ENCODE data around the gene ERCC6.

The ERCC6 gene

GRCh38 chr10:49560526-49560925, 21.6 kb upstream of the ERCC6 start:
- no peak overlapping the region for H3K4me3 ChIP-seq (ENCODE audit: severe bottlenecking)
- DNase-seq (ENCODE audit: low spot score) (no peak), ATAC-seq (ENCODE audit: low read depth) (no peak)
- H3K36me3 ChIP-seq (ENCODE audit: low read depth) = no peaks in the 10 kb centered on the region
- no peaks in the 10 kb centered on the region for H3K4me1 ChIP-seq (ENCODE audit: insufficient read depth, poor library complexity, severe bottlenecking)
- H3K27me3 ChIP-seq (ENCODE audit: insufficient read depth, poor library complexity, severe bottlenecking) = no peaks in the 10 kb centered on the region
- no peaks in the 10 kb centered on the region for H3K9me3 ChIP-seq (ENCODE audit: severe bottlenecking)
- TF ChIP-seq CTCF (IDR thresholded peaks at IDR 0.05; ENCODE audit: poor library complexity, severe bottlenecking) = no peak
- no peak overlapping the region for H3K27ac ChIP-seq (ENCODE audit: poor library complexity, severe bottlenecking)

- ATAC-seq (ENCODE audit: low read depth) (no peak), DNase-seq (ENCODE audit: low spot score) (no peak)
- H3K4me1 ChIP-seq (ENCODE audit: insufficient read depth, poor library complexity, severe bottlenecking) = peaks cover under 1% of the 10 kb centered on the region
- H3K36me3 ChIP-seq (ENCODE audit: low read depth) = no peaks in the 10 kb centered on the region
- TF ChIP-seq CTCF (IDR thresholded peaks at IDR 0.05; ENCODE audit: poor library complexity, severe bottlenecking) = no peak
- no peaks in the 10 kb centered on the region for H3K9me3 ChIP-seq (ENCODE audit: severe bottlenecking)
- H3K4me3 ChIP-seq (ENCODE audit: severe bottlenecking) = no peak overlapping the region
- no peak overlapping the region for H3K27ac ChIP-seq (ENCODE audit: poor library complexity, severe bottlenecking)
- H3K27me3 ChIP-seq (ENCODE audit: insufficient read depth, poor library complexity, severe bottlenecking) = no peaks in the 10 kb centered on the region
These were observed 20.6 kb upstream of the ERCC6 start for GRCh38 chr10:49559476-49559875.

GRCh38 chr10:49558190-49558589, 19.3 kb upstream of the ERCC6 start:
- H3K27ac ChIP-seq (ENCODE audit: poor library complexity, severe bottlenecking) = no peak overlapping the region
- TF ChIP-seq CTCF (IDR thresholded peaks at IDR 0.05; ENCODE audit: poor library complexity, severe bottlenecking) = no peak
- no peak overlapping the region for H3K4me3 ChIP-seq (ENCODE audit: severe bottlenecking)
- H3K9me3 ChIP-seq (ENCODE audit: severe bottlenecking) = no peaks in the 10 kb centered on the region
- no peaks in the 10 kb centered on the region for H3K27me3 ChIP-seq (ENCODE audit: insufficient read depth, poor library complexity, severe bottlenecking)
- H3K4me1 ChIP-seq (ENCODE audit: insufficient read depth, poor library complexity, severe bottlenecking) = peaks cover 13% of the 10 kb centered on the region
- ATAC-seq (ENCODE audit: low read depth) (no peak), DNase-seq (ENCODE audit: low spot score) (no peak)
- H3K36me3 ChIP-seq (ENCODE audit: low read depth) = no peaks in the 10 kb centered on the region

DNA sequence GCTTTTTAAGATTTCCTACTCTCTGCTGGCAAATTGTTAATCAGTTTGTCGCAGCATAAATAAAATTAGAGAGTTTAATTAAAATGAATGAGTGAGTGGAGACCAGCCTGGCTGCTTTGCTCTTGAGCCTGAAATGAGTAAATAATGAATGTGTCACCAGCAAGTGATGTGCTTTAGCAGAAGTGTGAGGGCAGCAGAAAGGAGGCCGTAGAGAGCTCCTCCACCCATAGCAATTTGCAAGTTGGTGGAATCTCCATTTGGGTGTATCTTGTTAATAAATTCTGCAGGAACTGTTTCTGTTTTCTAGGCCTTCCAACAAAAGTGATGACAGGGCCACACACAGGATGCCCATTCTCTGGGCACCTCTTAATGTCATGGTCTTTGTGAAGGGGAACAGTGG, 18.8 kb upstream of the ERCC6 start:
- DNase-seq (ENCODE audit: low spot score) = no peak
- TF ChIP-seq CTCF (IDR thresholded peaks at IDR 0.05; ENCODE audit: poor library complexity, severe bottlenecking) = no peak
- H3K4me3 ChIP-seq (ENCODE audit: severe bottlenecking) = no peak overlapping the region
- no peaks in the 10 kb centered on the region for H3K36me3 ChIP-seq (ENCODE audit: low read depth)
- ATAC-seq (ENCODE audit: low read depth) = no peak
- no peaks in the 10 kb centered on the region for H3K9me3 ChIP-seq (ENCODE audit: severe bottlenecking)
- H3K27me3 ChIP-seq (ENCODE audit: insufficient read depth, poor library complexity, severe bottlenecking) = no peaks in the 10 kb centered on the region
- peaks cover 18% of the 10 kb centered on the region for H3K4me1 ChIP-seq (ENCODE audit: insufficient read depth, poor library complexity, severe bottlenecking)
- no peak overlapping the region for H3K27ac ChIP-seq (ENCODE audit: poor library complexity, severe bottlenecking)

- Histone ChIP-seq H3K9me3 (ENCODE audit: severe bottlenecking) (no peaks in the 10 kb centered on the region), H3K27me3 (ENCODE audit: insufficient read depth, poor library complexity, severe bottlenecking) (no peaks in the 10 kb centered on the region), H3K4me1 (ENCODE audit: insufficient read depth, poor library complexity, severe bottlenecking) (peaks cover 28% of the 10 kb centered on the region), H3K36me3 (ENCODE audit: low read depth) (no peaks in the 10 kb centered on the region), H3K4me3 (ENCODE audit: severe bottlenecking) (no peak overlapping the region), H3K27ac (ENCODE audit: poor library complexity, severe bottlenecking) (no peak overlapping the region)
- no peak for TF ChIP-seq CTCF (IDR thresholded peaks at IDR 0.05; ENCODE audit: poor library complexity, severe bottlenecking)
- ATAC-seq (ENCODE audit: low read depth) = no peak
- DNase-seq (ENCODE audit: low spot score) = no peak
These were observed 17.8 kb upstream of the ERCC6 start for GRCh38 chr10:49556723-49557122.
